ENCODE data around the gene GALNT10.
"Not testable (repeated sequence)": the region's sequence is repeated elsewhere in the genome, so short reads cannot be mapped to it uniquely, and the experiment has no call there.

The GALNT10 gene, protein sequence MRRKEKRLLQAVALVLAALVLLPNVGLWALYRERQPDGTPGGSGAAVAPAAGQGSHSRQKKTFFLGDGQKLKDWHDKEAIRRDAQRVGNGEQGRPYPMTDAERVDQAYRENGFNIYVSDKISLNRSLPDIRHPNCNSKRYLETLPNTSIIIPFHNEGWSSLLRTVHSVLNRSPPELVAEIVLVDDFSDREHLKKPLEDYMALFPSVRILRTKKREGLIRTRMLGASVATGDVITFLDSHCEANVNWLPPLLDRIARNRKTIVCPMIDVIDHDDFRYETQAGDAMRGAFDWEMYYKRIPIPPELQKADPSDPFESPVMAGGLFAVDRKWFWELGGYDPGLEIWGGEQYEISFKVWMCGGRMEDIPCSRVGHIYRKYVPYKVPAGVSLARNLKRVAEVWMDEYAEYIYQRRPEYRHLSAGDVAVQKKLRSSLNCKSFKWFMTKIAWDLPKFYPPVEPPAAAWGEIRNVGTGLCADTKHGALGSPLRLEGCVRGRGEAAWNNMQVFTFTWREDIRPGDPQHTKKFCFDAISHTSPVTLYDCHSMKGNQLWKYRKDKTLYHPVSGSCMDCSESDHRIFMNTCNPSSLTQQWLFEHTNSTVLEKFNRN

GRCh38 chr5:154190595-154191304 lies at the start of gene GALNT10:
Gene GALNT10, plus strand, starts transcription at chr5:154190733. Its CDS starts 134 bp downstream, at chr5:154190867.
- DNase-seq: peak in 37 of 56 donors; percentile 27 to 83 (median 68)

- DNase-seq: peak in 2 of 56 donors; percentile 18 to 19
Measured at GRCh38 chr5:154141745-154142221, 48.8 kb upstream of the GALNT10 start.

GRCh38 chr5:154143211-154143641 lies 47.3 kb upstream of the GALNT10 start:
- peak in 1 of 56 donors; percentile 7 for DNase-seq

GRCh38 chr5:154145268-154145667 lies 45.3 kb upstream of the GALNT10 start:
- no peak for DNase-seq

DNA sequence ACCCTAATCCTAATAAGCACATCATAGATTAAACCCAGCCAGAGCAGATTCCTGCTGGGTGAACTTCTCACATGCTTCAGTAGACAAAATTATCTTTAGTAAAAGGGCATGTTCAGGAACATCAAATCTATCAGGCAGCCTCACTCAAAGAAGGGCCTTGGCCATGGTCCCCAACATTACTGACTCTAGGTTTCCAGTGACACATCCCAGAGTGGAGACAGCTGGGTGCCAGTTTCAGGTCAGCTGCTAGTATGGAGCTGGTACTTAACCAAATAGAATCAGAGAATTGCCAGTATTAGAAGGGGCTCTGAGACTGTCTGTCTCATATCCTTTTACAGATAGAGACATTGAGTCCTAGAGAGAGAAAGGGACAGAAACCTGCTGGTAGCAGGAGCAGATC lies 44.1 kb upstream of the GALNT10 start:
- DNase-seq: no peak

- no peak for DNase-seq
Measured at GRCh38 chr5:154147666-154148065, 42.9 kb upstream of the GALNT10 start.

- DNase-seq: not testable (repeated sequence)
Measured at GRCh38 chr5:154150471-154150870, 40.1 kb upstream of the GALNT10 start.

DNA sequence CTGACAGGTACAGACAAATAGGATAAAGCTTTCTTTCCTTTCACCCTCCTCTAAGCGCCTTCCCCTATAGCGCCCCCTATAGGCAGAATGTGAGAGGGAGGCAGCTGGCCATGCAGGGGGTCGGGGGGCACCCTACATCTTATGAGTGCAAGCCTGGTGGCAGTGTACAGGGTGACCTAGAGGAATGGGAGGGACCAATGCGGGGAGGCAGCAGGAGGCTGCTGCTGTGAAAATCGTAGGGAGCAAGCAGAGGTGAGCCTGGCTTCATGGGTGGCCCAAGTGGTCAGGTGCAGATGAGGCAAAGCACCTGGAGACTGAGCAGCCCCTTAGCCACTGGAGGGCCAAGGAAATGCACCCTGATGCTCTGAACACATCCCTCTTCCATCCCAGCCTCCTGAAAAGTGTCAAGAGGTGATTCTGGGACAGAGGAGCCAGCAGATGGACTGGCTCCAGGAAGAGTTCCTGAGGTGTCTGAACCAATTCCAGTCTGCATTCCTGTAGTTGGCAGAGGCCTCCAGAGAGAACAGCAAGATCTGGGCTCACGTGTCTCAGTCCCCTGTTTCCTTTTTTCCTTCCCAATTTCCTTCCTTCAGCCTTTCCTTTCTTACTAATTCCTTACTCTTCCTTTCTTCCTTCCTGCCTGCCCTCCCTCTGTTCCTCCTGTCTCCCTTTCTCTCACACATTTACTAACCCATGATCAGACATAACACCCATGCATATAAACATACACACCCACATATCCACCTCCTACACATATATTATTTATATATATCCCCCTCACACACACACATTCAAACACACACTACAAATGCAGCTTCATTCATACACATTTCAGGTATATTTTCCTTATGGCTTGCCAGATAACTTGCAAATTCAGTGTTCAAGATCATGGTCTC lies 32.8 kb upstream of the GALNT10 start:
- no peak for DNase-seq

DNA sequence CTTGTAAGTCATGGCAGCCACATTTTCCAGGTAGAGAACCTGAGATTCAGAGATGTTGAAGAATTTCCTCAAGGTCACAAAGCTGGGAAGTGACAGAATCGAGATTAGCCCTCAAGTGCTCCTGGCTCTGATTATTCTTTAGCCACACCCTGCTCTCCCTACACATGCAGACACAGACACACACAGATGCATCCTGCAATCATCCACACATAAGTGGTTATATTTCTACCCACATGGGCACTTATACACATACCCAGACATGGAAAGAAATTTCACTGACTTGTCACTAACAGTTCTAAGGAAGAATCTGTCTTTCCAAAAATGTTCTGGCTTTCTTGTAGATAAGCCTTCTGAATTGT lies 32.2 kb upstream of the GALNT10 start:
- no peak for DNase-seq

GRCh38 chr5:154159343-154159742 lies 31.2 kb upstream of the GALNT10 start:
- no peak for DNase-seq

- DNase-seq: no peak
Measured at GRCh38 chr5:154162539-154163151, 27.9 kb upstream of the GALNT10 start.

DNA sequence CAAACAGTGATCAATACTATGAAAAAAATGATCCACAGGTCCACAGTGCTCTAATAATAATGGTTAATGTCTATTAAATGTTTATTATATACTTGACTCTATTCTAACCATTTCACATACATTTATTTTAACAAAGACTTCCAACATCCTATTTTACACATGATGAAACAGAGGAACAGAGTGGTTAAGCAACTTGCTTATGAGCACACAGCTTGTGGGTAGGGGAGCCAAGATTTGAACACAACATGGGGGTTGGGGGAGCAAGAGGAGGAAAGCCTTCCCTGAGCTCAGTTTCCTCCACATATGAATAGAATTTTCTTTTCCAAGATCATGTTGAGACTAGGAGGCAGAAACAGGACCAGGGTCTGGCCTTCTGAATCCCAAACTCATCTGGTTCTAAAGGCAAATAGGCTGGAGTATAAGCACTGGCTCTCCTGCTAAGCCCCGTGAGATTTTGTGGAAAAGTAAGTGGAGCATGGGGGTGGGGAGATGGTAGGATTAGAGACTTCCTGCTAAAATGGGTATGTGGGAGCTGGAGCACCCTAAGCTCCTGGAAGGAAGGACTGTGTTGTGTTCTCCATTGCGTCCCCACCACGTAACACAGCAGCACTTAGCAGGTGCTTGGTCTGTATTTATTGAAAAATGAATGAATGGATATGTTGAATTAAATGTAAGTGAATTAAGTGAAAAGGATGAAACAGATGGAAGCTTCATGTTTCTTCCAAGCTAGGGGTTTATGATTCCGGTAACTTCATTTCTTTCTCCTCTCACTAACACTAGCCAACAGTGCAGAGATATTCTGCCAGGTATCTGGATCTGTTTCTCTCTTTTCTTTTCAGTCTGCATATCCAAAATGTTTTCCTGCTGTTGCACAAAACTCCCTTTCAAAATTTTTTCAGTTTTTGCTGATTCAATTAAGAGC lies 26.9 kb upstream of the GALNT10 start:
- no peak for DNase-seq

DNA sequence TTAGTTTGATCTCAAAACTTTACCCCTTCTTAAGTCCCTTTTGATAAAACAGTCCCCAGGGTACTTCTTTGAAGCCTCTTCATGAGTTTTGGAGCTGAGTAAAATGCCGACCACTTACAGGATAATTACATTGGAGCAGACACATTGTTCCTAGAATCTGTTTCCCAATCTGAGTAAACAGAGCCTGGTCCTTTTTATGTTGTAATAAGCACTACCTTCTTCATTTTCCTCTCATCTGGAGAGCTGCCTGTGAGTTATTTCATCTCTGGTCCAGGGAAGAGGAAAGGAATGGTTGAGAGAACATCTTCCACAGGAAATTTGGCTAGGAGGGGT lies 26.3 kb upstream of the GALNT10 start:
- DNase-seq: no peak

- no peak for DNase-seq
Measured at GRCh38 chr5:154165886-154166285, 24.6 kb upstream of the GALNT10 start.

DNA sequence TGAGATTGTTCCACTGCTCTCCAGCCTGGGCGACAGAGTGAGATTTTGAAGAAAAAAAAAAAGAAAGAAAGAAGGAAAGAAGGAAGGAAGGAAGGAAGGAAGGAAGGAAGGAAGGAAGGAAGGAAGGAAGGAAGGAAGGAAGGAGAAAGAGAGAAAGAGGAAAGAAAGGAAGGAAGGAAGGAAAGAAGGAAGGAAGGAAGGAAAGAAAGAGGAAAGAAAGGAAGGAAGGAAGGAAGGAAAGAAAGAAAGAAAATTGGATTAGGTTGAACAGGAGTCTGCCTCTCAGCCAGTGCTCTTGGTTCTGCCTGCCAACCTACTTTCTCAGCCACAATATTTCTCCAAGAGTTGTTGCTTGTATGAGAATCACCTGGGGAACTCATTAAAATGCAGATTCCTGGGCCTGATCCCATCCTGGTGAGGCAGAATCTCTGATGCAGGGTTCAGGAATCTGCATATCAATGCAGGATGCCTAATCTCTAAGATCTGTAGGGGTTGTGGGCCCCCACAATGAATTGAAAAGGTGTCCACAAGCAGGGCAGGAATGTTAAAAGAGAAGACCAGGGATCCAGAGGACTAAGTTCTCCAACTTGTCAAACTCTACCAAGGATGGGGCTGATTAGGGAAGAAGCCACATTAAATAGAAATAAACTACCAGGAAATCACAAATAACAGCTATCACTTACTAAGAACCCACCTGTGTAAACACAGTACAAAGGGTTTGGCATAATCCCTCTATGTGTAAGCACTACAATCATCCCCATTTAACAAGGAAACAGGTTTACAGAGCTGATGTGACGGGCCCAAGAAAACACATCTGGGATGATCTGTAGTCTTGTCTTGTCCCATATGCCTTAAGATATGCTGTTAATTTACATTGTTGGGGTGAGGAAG lies 23.4 kb upstream of the GALNT10 start:
- no peak for DNase-seq

DNA sequence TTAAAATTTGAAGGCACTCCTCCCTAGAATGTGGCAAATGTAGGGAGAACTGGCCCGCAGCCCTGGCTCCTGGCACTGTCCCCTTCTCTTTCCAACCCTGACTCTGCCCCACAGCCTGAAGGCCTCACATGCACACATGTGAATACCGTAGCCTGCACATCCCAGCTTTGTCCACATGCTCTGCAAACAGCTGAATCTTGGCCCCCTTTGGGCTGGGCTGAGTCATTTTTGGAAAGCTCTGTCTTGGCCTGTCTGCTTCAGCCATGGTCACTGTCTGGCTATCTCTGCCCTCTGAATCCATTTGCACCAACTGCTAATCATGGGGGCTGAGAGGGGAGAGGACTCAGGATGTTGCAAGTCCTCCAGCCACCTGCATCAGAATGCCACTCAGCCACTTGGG lies 22.1 kb upstream of the GALNT10 start:
- DNase-seq: no peak

DNA sequence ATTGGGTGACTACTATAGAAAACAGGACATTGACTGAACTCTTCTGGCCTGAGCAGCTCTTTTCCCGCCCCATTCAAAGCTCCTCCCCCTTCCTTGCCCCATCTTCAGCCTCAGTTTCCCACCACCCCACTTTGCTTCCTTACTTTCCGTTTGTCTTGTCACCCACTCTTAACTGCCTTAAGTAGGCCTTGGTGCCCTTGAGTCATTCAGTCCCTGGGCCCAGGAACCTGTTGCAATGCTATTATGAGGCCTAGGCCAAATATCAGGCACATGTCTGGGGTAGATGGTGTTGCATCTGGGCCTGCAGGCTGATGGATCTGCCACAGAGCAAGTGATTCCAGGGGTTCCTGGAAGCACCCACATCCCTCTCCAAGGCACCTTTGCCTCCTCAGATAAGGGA lies 17.7 kb upstream of the GALNT10 start:
- no peak for DNase-seq

- no peak for DNase-seq
Measured at GRCh38 chr5:154174091-154174490, 16.4 kb upstream of the GALNT10 start.

DNA sequence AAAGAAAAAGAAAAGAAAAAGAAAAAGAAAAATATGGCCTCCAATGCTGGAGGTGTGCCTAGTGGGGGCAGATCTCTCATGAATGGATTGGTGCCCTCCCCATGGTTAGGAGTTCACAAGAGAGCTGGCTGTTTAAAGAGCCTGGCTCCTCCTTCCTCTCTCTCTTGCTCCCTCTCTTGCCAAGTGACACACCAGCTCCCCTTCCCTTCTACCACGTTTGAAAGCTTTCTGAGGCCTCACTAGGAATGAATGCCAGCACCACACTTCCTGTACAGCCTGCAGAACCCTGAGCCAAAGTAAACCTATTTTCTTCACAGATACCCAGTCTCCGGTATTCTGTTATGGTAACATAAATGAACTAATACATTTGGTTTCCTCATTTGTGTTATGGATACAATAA lies 14.4 kb upstream of the GALNT10 start:
- no peak for DNase-seq

Data from amygdala (tissue), 56 donors.